GM12865 (cell line): ENCODE data around the gene LBH.

ENCODE experiments used
- DNase-seq: peaks from one replicate; pipeline ENCODE4 v3.0.0; 2010; ENCODE audit warnings: low read depth
- H3K4me3 ChIP-seq: 2 replicates; pipeline ENCODE4 v1.5.1; 2011; ENCODE audit warnings: mild to moderate bottlenecking, low read depth, low read length, control low read depth
- CTCF ChIP-seq: IDR thresholded peaks from 2 replicates; pipeline ENCODE4 v1.5.1; 2011; ENCODE audit warnings: low read length, control low read depth, low read depth, inconsistent platforms; ENCODE audit not compliant: insufficient read depth; ENCODE audit errors: missing control alignments

The LBH gene

DNA sequence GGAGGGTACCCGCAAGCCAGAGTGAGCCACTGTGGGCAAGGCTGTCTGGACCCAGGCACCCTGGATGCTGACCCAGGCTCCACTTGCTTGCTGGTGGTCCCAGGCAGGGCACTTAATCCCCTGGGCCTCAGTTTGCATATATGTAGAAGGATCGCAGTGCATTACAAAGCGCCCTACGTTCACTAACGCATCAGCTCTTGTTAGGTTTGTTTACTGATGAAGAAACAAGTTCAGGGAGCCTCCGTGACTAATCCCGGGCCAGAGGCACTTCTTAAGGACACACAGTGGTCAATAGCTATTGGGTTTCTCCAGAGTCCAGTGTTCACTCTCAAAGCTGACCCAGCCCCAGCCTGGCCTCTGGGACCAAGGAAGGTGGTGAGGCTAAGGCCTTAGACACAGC lies 70.2 kb downstream of the LBH start:
- TF ChIP-seq CTCF: no peak
- DNase-seq: no peak
- H3K4me3 ChIP-seq: no peak overlapping the region

DNA sequence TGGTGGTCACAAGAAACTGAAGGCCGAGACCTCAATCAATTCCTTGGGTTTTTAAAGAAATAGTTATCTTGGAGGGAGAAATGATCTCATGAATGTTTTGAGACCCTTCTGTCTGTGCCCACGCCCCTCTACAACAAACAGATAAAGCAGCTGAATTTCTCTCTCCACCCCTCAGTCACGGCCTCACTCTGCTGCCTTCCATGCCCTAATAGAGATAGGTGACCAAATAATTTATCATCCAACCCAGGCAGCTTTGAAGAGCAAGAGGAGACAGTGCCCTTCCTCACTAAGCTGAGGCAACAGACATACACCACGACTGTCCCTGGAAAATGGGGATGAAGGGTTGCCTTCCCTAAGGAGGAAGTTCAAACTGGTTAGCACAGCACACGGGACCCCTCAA lies 71.2 kb downstream of the LBH start:
- DNase-seq: no peak
- TF ChIP-seq CTCF: no peak
- H3K4me3 ChIP-seq: no peak overlapping the region

GRCh38 chr2:30303095-30303494 lies 71.8 kb downstream of the LBH start:
- no peak for DNase-seq
- H3K4me3 ChIP-seq: no peak overlapping the region
- TF ChIP-seq CTCF: no peak

GRCh38 chr2:30305235-30305634 lies 73.9 kb downstream of the LBH start:
- no peak for DNase-seq
- no peak for TF ChIP-seq CTCF
- H3K4me3 ChIP-seq: no peak overlapping the region

GRCh38 chr2:30306522-30306921 lies 75.2 kb downstream of the LBH start:
- H3K4me3 ChIP-seq: no peak overlapping the region
- no peak for TF ChIP-seq CTCF
- DNase-seq: no peak

GRCh38 chr2:30308280-30308679 lies 76.9 kb downstream of the LBH start:
- no peak for DNase-seq
- no peak overlapping the region for H3K4me3 ChIP-seq
- TF ChIP-seq CTCF: no peak
